Esophagus muscularis mucosa (tissue), 4 donors: Measurements from ENCODE around the gene BCL2L11. TPM values are rescaled to one million over a fixed set of nuclear protein-coding genes. Genes with fewer than 3 reads are reported as not detected.

Experiments
- DNase-seq: peaks from one replicate; pipeline ENCODE4 v3.0.0-alpha.2; 2017; ENCODE audit errors: extremely low spot score
- H3K27ac ChIP-seq, 4 donors: fragments of 200-600 bp; sonication (generic); replicated peaks in 1 of 4; 1 replicate in 3 of 4; 2 replicates in 1 of 4; pipeline ENCODE4 v1.5.1; 2016 to 2019; ENCODE audit warnings: mild to moderate bottlenecking in 1 of 4
- H3K27me3 ChIP-seq, 4 donors: fragments of 200-600 bp; sonication (generic); one replicate each; pipeline versions ENCODE4 v1.5.1 to v1.6.0; 2016 to 2019
- H3K36me3 ChIP-seq, 4 donors: fragments of 200-600 bp; sonication (generic); one replicate each; pipeline ENCODE4 v1.5.1; 2016 to 2019
- H3K4me1 ChIP-seq, 4 donors: fragments of 200-600 bp; sonication (generic); one replicate each; pipeline ENCODE4 v1.5.1; 2016 to 2019
- H3K4me3 ChIP-seq, 4 donors: fragments of 200-600 bp; sonication (generic); 1 replicate in 2 of 4; 2 replicates in 2 of 4; pipeline ENCODE4 v1.5.1; 2016 to 2019; ENCODE audit warnings: mild to moderate bottlenecking in 4 of 4, moderate library complexity in 1 of 4
- H3K9me3 ChIP-seq, 4 donors: fragments of 200-600 bp; sonication (generic); 1 replicate in 3 of 4; 2 replicates in 1 of 4; pipeline ENCODE4 v1.5.1; 2016 to 2019
- CTCF ChIP-seq, 3 experiments: fragments of 200-600 bp in 2 of 3; fragments of 450-650 bp in 1 of 3; sonication (generic) in 2 of 3; IDR thresholded peaks; one replicate each; pipeline ENCODE4 v1.5.1; 2017 to 2019; ENCODE audit warnings: antibody characterized with exemption in 3 of 3, mild to moderate bottlenecking in 2 of 3, moderate library complexity in 1 of 3
- EP300 ChIP-seq: sonication (generic); formaldehyde crosslinking; IDR thresholded peaks from one replicate; pipeline ENCODE4 v1.6.1; 2017; ENCODE audit warnings: antibody characterized with exemption
- POLR2A ChIP-seq: fragments of 450-650 bp; IDR thresholded peaks from one replicate; pipeline ENCODE4 v1.6.1; 2017; ENCODE audit warnings: antibody characterized with exemption, moderate library complexity, mild to moderate bottlenecking, low read depth
- POLR2AphosphoS5 ChIP-seq, 2 donors: sonication (generic); formaldehyde crosslinking; IDR thresholded peaks; one replicate each; pipeline ENCODE4 v1.6.1; 2017; ENCODE audit warnings: antibody characterized with exemption in 2 of 2
- WGBS: methylation state at CpG from one replicate; pipeline ENCODE4 v1.1.5; 2018; 5-methylcytosine and 5-hydroxymethylcytosine counted together
- intact Hi-C: fragments of 100-400 bp; cut with DNase I; formaldehyde crosslinking; loops from one replicate; pipeline ENCODE4 v1.15.1; 2023
- total RNA-seq, 4 donors: library from RNA; depleted of rRNA; stranded (reverse); fragments of >200 nt; gene quantifications; one replicate each; pipeline versions ENCODE4 v1.1.0 to v1.2.1, GENCODE V29; 2016

The BCL2L11 gene
- total RNA-seq, 4 donors from 2014 or later, result 8.9 to 16.6 (median 13.0) TPM

GRCh38 chr2:111172666-111173065 lies 52.0 kb downstream of the BCL2L11 start:
- 100% methylated on average over 2 of the region's 5 CpGs for WGBS
- H3K27me3 ChIP-seq, result no peaks in the 10 kb centered on the region
- no peaks in the 10 kb centered on the region for H3K36me3 ChIP-seq
- no peak overlapping the region for H3K27ac ChIP-seq
- no peak for DNase-seq
- TF ChIP-seq CTCF (IDR thresholded peaks at IDR 0.05), result no peak
- peaks cover 5 to 16% (median 8%) of the 10 kb centered on the region in 4 donors for H3K4me1 ChIP-seq
- no peaks in the 10 kb centered on the region for H3K9me3 ChIP-seq
- intact Hi-C loops, result no loop called here
- H3K4me3 ChIP-seq, result no peak overlapping the region

- Histone ChIP-seq H3K9me3 (no peaks in the 10 kb centered on the region), H3K4me1 (peaks cover 4 to 9% (median 5%) of the 10 kb centered on the region in 4 donors), H3K27ac (no peak overlapping the region), H3K27me3 (no peaks in the 10 kb centered on the region), H3K36me3 (no peaks in the 10 kb centered on the region), H3K4me3 (no peak overlapping the region)
- intact Hi-C loops, result no loop called here
- WGBS, result 94% methylated on average over 7 of the region's 7 CpGs
- no peak for TF ChIP-seq EP300
- no peak for TF ChIP-seq POLR2AphosphoS5 (IDR thresholded peaks at IDR 0.05)
- no peak for TF ChIP-seq CTCF (IDR thresholded peaks at IDR 0.05)
- TF ChIP-seq POLR2A, result no peak
- DNase-seq, result no peak
Measured at GRCh38 chr2:111173338-111173737, 52.6 kb downstream of the BCL2L11 start.

GRCh38 chr2:111173856-111174255 lies 53.1 kb downstream of the BCL2L11 start:
- H3K9me3 ChIP-seq, result no peaks in the 10 kb centered on the region
- no peaks in the 10 kb centered on the region for H3K36me3 ChIP-seq
- no peak for DNase-seq
- WGBS, result 98% methylated on average over 6 of the region's 6 CpGs
- H3K27ac ChIP-seq, result no peak overlapping the region
- intact Hi-C loops, result no loop called here
- H3K4me3 ChIP-seq, result no peak overlapping the region
- TF ChIP-seq CTCF (IDR thresholded peaks at IDR 0.05), result no peak
- no peak for TF ChIP-seq POLR2AphosphoS5 (IDR thresholded peaks at IDR 0.05)
- no peak for TF ChIP-seq POLR2A
- TF ChIP-seq EP300, result no peak
- no peaks in the 10 kb centered on the region for H3K27me3 ChIP-seq
- H3K4me1 ChIP-seq, result peaks cover 0 to 5% (median 0%) of the 10 kb centered on the region in 4 donors

- intact Hi-C loops, result no loop called here
- TF ChIP-seq POLR2AphosphoS5 (IDR thresholded peaks at IDR 0.05) (no peak), CTCF (IDR thresholded peaks at IDR 0.05) (no peak), EP300 (no peak), POLR2A (no peak)
- 77% methylated on average over 4 of the region's 4 CpGs for WGBS
- no peaks in the 10 kb centered on the region for H3K36me3 ChIP-seq
- no peak overlapping the region for H3K27ac ChIP-seq
- H3K4me1 ChIP-seq, result peaks cover 0 to 5% (median 0%) of the 10 kb centered on the region in 4 donors
- no peak overlapping the region for H3K4me3 ChIP-seq
- DNase-seq, result no peak
- H3K27me3 ChIP-seq, result no peaks in the 10 kb centered on the region
- no peaks in the 10 kb centered on the region for H3K9me3 ChIP-seq
Measured at GRCh38 chr2:111175615-111176014, 54.9 kb downstream of the BCL2L11 start.

GRCh38 chr2:111176388-111176787 lies 55.7 kb downstream of the BCL2L11 start:
- TF ChIP-seq POLR2AphosphoS5 (IDR thresholded peaks at IDR 0.05) (no peak), CTCF (IDR thresholded peaks at IDR 0.05) (no peak), POLR2A (no peak), EP300 (no peak)
- no peak for DNase-seq
- H3K4me1 ChIP-seq, result peaks cover 0 to 5% (median 0%) of the 10 kb centered on the region in 4 donors
- no peaks in the 10 kb centered on the region for H3K27me3 ChIP-seq
- no peaks in the 10 kb centered on the region for H3K36me3 ChIP-seq
- intact Hi-C loops, result no loop called here
- no peak overlapping the region for H3K27ac ChIP-seq
- no peaks in the 10 kb centered on the region for H3K9me3 ChIP-seq
- H3K4me3 ChIP-seq, result no peak overlapping the region
- 96% methylated on average over 7 of the region's 7 CpGs for WGBS
